DOHH2 (cell line): ENCODE data around the gene GPRC5A.

ENCODE experiments used
- CTCF ChIP-seq: fragments of 200-600 bp; sonication (generic); IDR thresholded peaks from one replicate; pipeline ENCODE4 v1.5.1; 2014; ENCODE audit warnings: antibody characterized with exemption, mild to moderate bottlenecking, low read depth, low read length; ENCODE audit not compliant: poor library complexity, severe bottlenecking
- EZH2phosphoT487 ChIP-seq: fragments of 200-600 bp; sonication (generic); IDR thresholded peaks from 2 replicates; pipeline ENCODE4 v1.6.1; 2017; ENCODE audit warnings: borderline replicate concordance, mild to moderate bottlenecking, antibody characterized with exemption, low read length, moderate library complexity, mixed read lengths

- TF ChIP-seq CTCF (no peak), EZH2phosphoT487 (no peak)
Observed at GRCh38 chr12:12890543-12891079, 751 bp upstream of the GPRC5A start.
